HG03196 (cell line): ENCODE results near the gene CYB5B.

Source experiments
- ATAC-seq: cut with Tn5 transposase; IDR thresholded peaks from one replicate; pipeline ENCODE4 v1.9.1; 2021; ENCODE audit not compliant: unreplicated experiment

Gene CYB5B

DNA sequence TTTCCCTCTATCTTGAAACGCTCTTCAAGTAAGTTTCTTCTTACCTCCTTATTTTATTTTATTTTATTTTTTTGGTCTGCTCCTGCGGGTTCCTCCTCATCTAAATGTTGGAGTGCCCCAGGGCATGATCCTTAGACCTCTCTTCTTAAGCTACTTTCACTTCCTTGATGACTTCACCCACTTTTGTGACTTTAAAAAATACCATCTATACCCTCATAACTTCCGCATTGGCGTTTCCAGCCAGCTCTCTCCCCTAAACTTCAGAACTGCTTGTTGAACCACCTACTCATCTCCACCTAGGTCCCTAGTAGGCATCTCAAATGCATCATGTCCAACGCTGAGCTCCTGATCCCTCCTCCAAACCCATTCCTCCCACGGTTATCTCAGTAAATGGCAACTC lies 89.9 kb downstream of the CYB5B start:
- ATAC-seq, result no peak
